H9 (cell line): ENCODE data around the gene METTL18. TPM values are rescaled to one million over a fixed set of nuclear protein-coding genes. Genes with fewer than 3 reads are reported as not detected.

ENCODE experiments used
- DNase-seq: peaks from one replicate; pipeline ENCODE4 v3.0.0-alpha.2; 2017
- H2AFZ ChIP-seq: one replicate; pipeline ENCODE4 v1.6.1; 2013; ENCODE audit warnings: mild to moderate bottlenecking, low read length, control low read depth, moderate library complexity
- H2AK5ac ChIP-seq: 2 replicates; pipeline ENCODE4 v1.6.1; 2013; ENCODE audit warnings: low read length, control low read depth, mixed read lengths; ENCODE audit not compliant: insufficient read length
- H2BK120ac ChIP-seq: one replicate; pipeline ENCODE4 v1.6.1; 2013; ENCODE audit warnings: low read depth, mild to moderate bottlenecking, low read length, control low read depth, inconsistent platforms; ENCODE audit not compliant: poor library complexity, severe bottlenecking
- H2BK12ac ChIP-seq: 2 replicates; pipeline ENCODE4 v1.6.1; 2013; ENCODE audit warnings: low read length, control low read depth, mixed read lengths, low read depth; ENCODE audit not compliant: insufficient read length
- H2BK15ac ChIP-seq: 2 replicates; pipeline ENCODE4 v1.6.1; 2013; ENCODE audit warnings: low read depth, low read length, control low read depth
- H2BK20ac ChIP-seq: one replicate; pipeline ENCODE4 v1.6.1; 2013; ENCODE audit warnings: low read depth, mild to moderate bottlenecking, low read length, control low read depth, inconsistent platforms; ENCODE audit not compliant: poor library complexity, severe bottlenecking
- H2BK5ac ChIP-seq: 2 replicates; pipeline ENCODE4 v1.6.1; 2013; ENCODE audit warnings: low read length, control low read depth, mixed read lengths; ENCODE audit not compliant: insufficient read length
- H3K14ac ChIP-seq: 2 replicates; pipeline ENCODE4 v1.6.1; 2013; ENCODE audit warnings: low read length, control low read depth; ENCODE audit not compliant: insufficient read depth
- H3K18ac ChIP-seq: 2 replicates; pipeline ENCODE4 v1.6.1; 2013; ENCODE audit warnings: low read depth, mild to moderate bottlenecking, mixed read lengths, low read length, control low read depth; ENCODE audit not compliant: insufficient read length
- H3K23ac ChIP-seq: 2 replicates; pipeline ENCODE4 v1.6.1; 2013; ENCODE audit warnings: low read length, control low read depth, mixed read lengths, low read depth; ENCODE audit not compliant: insufficient read length
- H3K23me2 ChIP-seq: 2 replicates; pipeline ENCODE4 v1.6.1; 2013; ENCODE audit warnings: low read depth, mild to moderate bottlenecking, mixed read lengths, low read length, control low read depth; ENCODE audit not compliant: insufficient read length, poor library complexity, severe bottlenecking
- H3K27ac ChIP-seq: 2 replicates; pipeline ENCODE4 v1.5.1; 2013; ENCODE audit warnings: low read length, control low read depth, mixed read lengths, low read depth; ENCODE audit not compliant: insufficient read length
- H3K27me3 ChIP-seq: 2 replicates; pipeline ENCODE4 v1.6.1; 2013; ENCODE audit warnings: low read length, control low read depth, inconsistent platforms; ENCODE audit not compliant: insufficient read depth
- H3K4ac ChIP-seq: 2 replicates; pipeline ENCODE4 v1.6.1; 2013; ENCODE audit warnings: low read depth, mild to moderate bottlenecking, control low read depth, inconsistent platforms, low read length, moderate library complexity
- H3K4me1 ChIP-seq: 2 replicates; pipeline ENCODE4 v1.6.1; 2013; ENCODE audit warnings: low read length, control low read depth, inconsistent platforms; ENCODE audit not compliant: insufficient read depth
- H3K4me2 ChIP-seq: 2 replicates; pipeline ENCODE4 v1.6.1; 2013; ENCODE audit warnings: low read length, control low read depth, mixed read lengths; ENCODE audit not compliant: insufficient read length, insufficient read depth
- H3K56ac ChIP-seq: 2 replicates; pipeline ENCODE4 v1.6.1; 2013; ENCODE audit warnings: low read depth, mild to moderate bottlenecking, mixed read lengths, low read length, control low read depth; ENCODE audit not compliant: insufficient read length
- H3K79me1 ChIP-seq: 2 replicates; pipeline ENCODE4 v1.6.1; 2013; ENCODE audit warnings: low read depth, mild to moderate bottlenecking, moderate library complexity, low read length, control low read depth, inconsistent platforms; ENCODE audit not compliant: insufficient read depth, poor library complexity, severe bottlenecking
- H3K79me2 ChIP-seq: 2 replicates; pipeline ENCODE4 v1.6.1; 2013; ENCODE audit warnings: low read length, control low read depth, inconsistent platforms; ENCODE audit not compliant: insufficient read depth
- H3K9ac ChIP-seq: 2 replicates; pipeline ENCODE4 v1.6.1; 2013; ENCODE audit warnings: low read length, control low read depth, mixed read lengths; ENCODE audit not compliant: insufficient read length; ENCODE audit errors: extremely low read depth
- H3K9me3 ChIP-seq: one replicate; pipeline ENCODE4 v1.6.1; 2013; ENCODE audit warnings: low read depth, low read length, inconsistent platforms; ENCODE audit not compliant: control insufficient read depth
- H3T11ph ChIP-seq: one replicate; pipeline ENCODE4 v1.6.1; 2013; ENCODE audit warnings: mild to moderate bottlenecking, low read length, control low read depth, inconsistent platforms
- H4K20me1 ChIP-seq: one replicate; pipeline ENCODE4 v1.6.1; 2013; ENCODE audit not compliant: control insufficient read depth, insufficient read length, insufficient read depth
- H4K5ac ChIP-seq: 2 replicates; pipeline ENCODE4 v1.6.1; 2013; ENCODE audit warnings: low read depth, mild to moderate bottlenecking, mixed read lengths, low read length, control low read depth; ENCODE audit not compliant: insufficient read length
- H4K8ac ChIP-seq: replicated peaks from 2 replicates; pipeline ENCODE4 v1.6.1; 2013; ENCODE audit warnings: low read length, control low read depth, mixed read lengths, low read depth; ENCODE audit not compliant: insufficient read length
- H4K91ac ChIP-seq: 2 replicates; pipeline ENCODE4 v1.6.1; 2013; ENCODE audit warnings: low read depth, mild to moderate bottlenecking, moderate library complexity, mixed read lengths, low read length, control low read depth; ENCODE audit not compliant: insufficient read length
- H3K27ac Mint-ChIP-seq, 3 experiments: 2 replicates in 2 of 3; 3 replicates in 1 of 3; pipeline ENCODE4 v1.8.0; 2020 to 2021; ENCODE audit warnings: mixed read lengths in 3 of 3, mild to moderate bottlenecking in 1 of 3, moderate library complexity in 1 of 3
- H3K27me3 Mint-ChIP-seq: 2 replicates; pipeline ENCODE4 v1.8.0; 2021; ENCODE audit warnings: low read depth, mild to moderate bottlenecking, moderate library complexity, mixed read lengths
- H3K36me3 Mint-ChIP-seq, 3 experiments: 2 replicates in 2 of 3; 3 replicates in 1 of 3; pipeline ENCODE4 v1.8.0; 2020 to 2021; ENCODE audit warnings: low read depth in 3 of 3, mixed read lengths in 3 of 3; ENCODE audit not compliant: insufficient read depth in 1 of 3
- H3K4me1 Mint-ChIP-seq, 2 experiments: 2 replicates each; pipeline ENCODE4 v1.8.0; 2020; ENCODE audit warnings: mixed read lengths in 2 of 2
- H3K4me3 Mint-ChIP-seq, 2 experiments: 2 replicates in 1 of 2; 3 replicates in 1 of 2; pipeline ENCODE4 v1.8.0; 2020 to 2021; ENCODE audit warnings: mild to moderate bottlenecking in 2 of 2, mixed read lengths in 2 of 2, moderate library complexity in 1 of 2
- H3K9me3 Mint-ChIP-seq, 2 experiments: 2 replicates in 1 of 2; 3 replicates in 1 of 2; pipeline ENCODE4 v1.8.0; 2020; ENCODE audit warnings: mild to moderate bottlenecking in 2 of 2, mixed read lengths in 2 of 2, moderate library complexity in 1 of 2
- WGBS: extraction: QIAGEN DNeasy Blood & Tissue Kit; methylation state at CpG from one replicate; pipeline ENCODE4 v1.1.7; 2013; ENCODE audit warnings: missing lambda C conversion rate, low lambda C conversion rate, mixed read lengths; ENCODE audit not compliant: insufficient read length; ENCODE audit errors: extremely low coverage; 5-methylcytosine and 5-hydroxymethylcytosine counted together
- total RNA-seq: library from RNA; stranded (reverse); gene quantifications from 2 replicates; pipeline ENCODE4 v1.2.1, GENCODE V29; 2021
- TF ChIP-seq, protein P1 (sequence below): fragments of 200-600 bp; sonication (generic); conservative IDR thresholded peaks from 3 replicates; pipeline ENCODE4 v1.8.0; 2021; ENCODE audit warnings: antibody characterized with exemption, mild to moderate bottlenecking

METTL18 gene
- total RNA-seq, 1 experiment from 2014 or later, result 8.7 TPM

DNA sequence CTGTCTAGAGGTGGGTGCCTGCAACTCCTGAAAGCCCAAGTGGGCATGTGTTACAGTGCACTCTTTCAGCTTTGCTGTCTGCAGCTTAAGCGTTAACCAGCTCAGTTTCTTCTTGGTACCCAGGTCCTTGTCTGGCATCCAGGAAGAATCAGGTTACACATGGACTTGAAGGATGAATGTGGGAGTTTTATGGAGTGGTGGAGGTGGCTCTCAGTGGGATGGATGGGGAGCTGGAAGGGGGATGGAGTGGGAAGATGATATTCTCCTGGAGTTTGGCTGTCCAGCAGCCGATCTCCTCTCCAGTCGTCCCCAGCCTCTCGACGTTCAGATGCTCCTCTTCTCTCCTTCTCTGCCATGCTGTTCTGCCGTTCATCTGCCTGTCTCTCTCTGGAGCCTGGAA, 9.4 kb downstream of the METTL18 start:
- peaks cover 16 to 22% of the 10 kb centered on the region in 2 experiments for H3K4me1 Mint-ChIP-seq
- no CpG with 5 or more reads among the region's 6 CpGs for WGBS
- Histone ChIP-seq H3K4me2 (no peak overlapping the region), H3T11ph (no peak overlapping the region), H4K5ac (no peak overlapping the region), H3K4ac (no peak overlapping the region), H4K20me1 (no peaks in the 10 kb centered on the region), H4K91ac (no peak overlapping the region), H3K14ac (no peak overlapping the region), H2BK12ac (no peak overlapping the region), H3K79me1 (no peaks in the 10 kb centered on the region), H3K79me2 (no peaks in the 10 kb centered on the region), H3K56ac (no peak overlapping the region), H3K27me3 (no peaks in the 10 kb centered on the region), H2BK15ac (no peak overlapping the region), H3K23ac (no peak overlapping the region), H2BK5ac (no peak overlapping the region), H2BK20ac (no peak overlapping the region), H3K27ac (no peak overlapping the region), H2AK5ac (no peak overlapping the region), H2AFZ (no peak overlapping the region), H3K4me1 (peaks cover 2% of the 10 kb centered on the region; the same call in 1 of the 2 replicates), H2BK120ac (no peak overlapping the region), H3K9me3 (no peaks in the 10 kb centered on the region), H3K18ac (no peak overlapping the region), H3K9ac (no peak overlapping the region), H4K8ac (no peak overlapping the region), H3K23me2 (no peaks in the 10 kb centered on the region)
- no peaks in the 10 kb centered on the region; the same call in 1 of the 2 replicates for H3K27me3 Mint-ChIP-seq
- no peak for DNase-seq
- 0 out of 7 replicates have a peak, but pooled peaks cover 0 to 1% (median 0%) of the 10 kb centered on the region in 3 experiments for H3K36me3 Mint-ChIP-seq
- TF ChIP-seq, protein P1, sequence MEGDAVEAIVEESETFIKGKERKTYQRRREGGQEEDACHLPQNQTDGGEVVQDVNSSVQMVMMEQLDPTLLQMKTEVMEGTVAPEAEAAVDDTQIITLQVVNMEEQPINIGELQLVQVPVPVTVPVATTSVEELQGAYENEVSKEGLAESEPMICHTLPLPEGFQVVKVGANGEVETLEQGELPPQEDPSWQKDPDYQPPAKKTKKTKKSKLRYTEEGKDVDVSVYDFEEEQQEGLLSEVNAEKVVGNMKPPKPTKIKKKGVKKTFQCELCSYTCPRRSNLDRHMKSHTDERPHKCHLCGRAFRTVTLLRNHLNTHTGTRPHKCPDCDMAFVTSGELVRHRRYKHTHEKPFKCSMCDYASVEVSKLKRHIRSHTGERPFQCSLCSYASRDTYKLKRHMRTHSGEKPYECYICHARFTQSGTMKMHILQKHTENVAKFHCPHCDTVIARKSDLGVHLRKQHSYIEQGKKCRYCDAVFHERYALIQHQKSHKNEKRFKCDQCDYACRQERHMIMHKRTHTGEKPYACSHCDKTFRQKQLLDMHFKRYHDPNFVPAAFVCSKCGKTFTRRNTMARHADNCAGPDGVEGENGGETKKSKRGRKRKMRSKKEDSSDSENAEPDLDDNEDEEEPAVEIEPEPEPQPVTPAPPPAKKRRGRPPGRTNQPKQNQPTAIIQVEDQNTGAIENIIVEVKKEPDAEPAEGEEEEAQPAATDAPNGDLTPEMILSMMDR, result no peak
- H3K4me3 Mint-ChIP-seq, result no peak overlapping the region
- no peaks in the 10 kb centered on the region for H3K9me3 Mint-ChIP-seq
- no peak overlapping the region for H3K27ac Mint-ChIP-seq
